Activated CD4-positive, alpha-beta memory T cell treated with anti-CD3 and anti-CD28 coated beads for 36 hours (primary cell): ENCODE data around the gene SLC25A3. TPM values are rescaled to one million over a fixed set of nuclear protein-coding genes. Genes with fewer than 3 reads are reported as not detected.
"Not testable (repeated sequence)": the region's sequence is repeated elsewhere in the genome, so short reads cannot be mapped to it uniquely, and the experiment has no call there.

Experiments
- CTCF ChIA-PET: fragments of 350-600 bp; sonication (Branson Sonifier 250); formaldehyde crosslinking; loops from one replicate; lab custom pipeline; 2021; ENCODE audit warnings: antibody characterized with exemption, inconsistent platforms; lab: Charles Lee
- POLR2A ChIA-PET: fragments of 350-600 bp; sonication (Branson Sonifier 250); formaldehyde crosslinking; loops from one replicate; lab custom pipeline; 2021; ENCODE audit warnings: antibody characterized with exemption; lab: Charles Lee
- DNase-seq: peaks from one replicate; pipeline ENCODE4 v3.0.0-alpha.2; 2020
- H3K27ac Mint-ChIP-seq: one replicate; pipeline ENCODE4 v1.8.0; 2021; ENCODE audit warnings: mixed read lengths
- H3K27me3 Mint-ChIP-seq: one replicate; pipeline ENCODE4 v1.8.0; 2021; ENCODE audit warnings: mixed read lengths
- H3K36me3 Mint-ChIP-seq: one replicate; pipeline ENCODE4 v1.8.0; 2021; ENCODE audit warnings: mixed read lengths
- H3K4me1 Mint-ChIP-seq: one replicate; pipeline ENCODE4 v1.8.0; 2021; ENCODE audit warnings: low read depth, mixed read lengths
- H3K4me3 Mint-ChIP-seq: one replicate; pipeline ENCODE4 v1.8.0; 2021; ENCODE audit warnings: mild to moderate bottlenecking, mixed read lengths
- H3K9me3 Mint-ChIP-seq: one replicate; pipeline ENCODE4 v1.8.0; 2021; ENCODE audit warnings: mixed read lengths
- intact Hi-C: fragments of 100-400 bp; cut with micrococcal nuclease; formaldehyde crosslinking; loops from one replicate; pipeline ENCODE4 v1.15.1; 2023
- total RNA-seq, 2 experiments: library from RNA; stranded (reverse); gene quantifications; one replicate each; pipeline ENCODE4 v1.2.3, GENCODE V29; 2021

Gene SLC25A3
- total RNA-seq, 2 experiments from 2014 or later = 584 to 620 TPM

GRCh38 chr12:98642801-98643200 is 49.3 kb downstream of the SLC25A3 start:
- intact Hi-C loops = loop anchor here (10.0 kb wide), 1 partner anchor 1622 kb away; the partner anchor contains the start of genes DEPDC4 and SCYL2
- H3K27me3 Mint-ChIP-seq, CTCF ChIA-PET, DNase-seq, H3K27ac Mint-ChIP-seq, H3K9me3 Mint-ChIP-seq: not testable (repeated sequence)
- Mint-ChIP-seq H3K36me3 (peaks cover 13% of the 10 kb centered on the region), H3K4me1 (peaks cover 22% of the 10 kb centered on the region), H3K4me3 (peak overlapping the region; percentile 96)
- POLR2A ChIA-PET = interaction anchor here (1.3 to 2.2 kb wide), 2 partner anchors 48 to 368 kb away, joined by 3 to 40 read pairs; partner anchors contain the start of gene SLC25A3

GRCh38 chr12:98644433-98644711 is 50.9 kb downstream of the SLC25A3 start:
- DNase-seq = no peak
- Mint-ChIP-seq H3K4me3 (peak overlapping the region; percentile 96), H3K27ac (peak overlapping the region; percentile 95), H3K4me1 (peaks cover 28% of the 10 kb centered on the region), H3K36me3 (peaks cover 15% of the 10 kb centered on the region), H3K9me3 (no peaks in the 10 kb centered on the region), H3K27me3 (no peaks in the 10 kb centered on the region)
- intact Hi-C loops = loop anchor here (1.0 to 10.0 kb wide), 5 partner anchors 51 to 1620 kb away; partner anchors contain the start of genes DEPDC4, SCYL2, SLC25A3 and TMPO
- ChIA-PET POLR2A (interaction anchor here (1.0 to 2.2 kb wide), 6 partner anchors 13 to 131 kb away, joined by 3 to 40 read pairs (median 4); partner anchors contain the start of gene SLC25A3), CTCF (interaction anchor here (0.8 to 1.6 kb wide), 5 partner anchors 52 to 153 kb away, joined by 3 to 12 read pairs (median 4); no protein-coding TSS in a partner anchor)

- H3K4me1 Mint-ChIP-seq = peaks cover 28% of the 10 kb centered on the region
- POLR2A ChIA-PET = interaction anchor here (0.9 to 2.2 kb wide), 7 partner anchors 13 to 132 kb away, joined by 3 to 40 read pairs (median 4); partner anchors contain the start of gene SLC25A3
These were observed 51.5 kb downstream of the SLC25A3 start, which contains the start of the genes APAF1 and IKBIP for GRCh38 chr12:98644712-98645571. Gene APAF1, plus strand, starts transcription at chr12:98645290. Its CDS starts 3,070 bp downstream, at chr12:98648360. Gene IKBIP, minus strand, starts transcription at chr12:98644788. Its CDS starts 87 bp downstream, at chr12:98644701.

GRCh38 chr12:98645572-98646067 is 52.1 kb downstream of the SLC25A3 start:
- Mint-ChIP-seq H3K4me1 (peaks cover 27% of the 10 kb centered on the region), H3K27ac (peak overlapping the region; percentile 76), H3K4me3 (peak overlapping the region; percentile 96), H3K27me3 (no peaks in the 10 kb centered on the region), H3K9me3 (no peaks in the 10 kb centered on the region), H3K36me3 (peaks cover 16% of the 10 kb centered on the region)
- ChIA-PET CTCF (interaction anchor here (1.2 kb wide), 1 partner anchor 79 kb away, joined by 5 read pairs; no protein-coding TSS in a partner anchor), POLR2A (interaction anchor here (0.9 to 1.3 kb wide), 3 partner anchors 42 to 52 kb away, joined by 3 to 5 read pairs (median 3); partner anchors contain the start of gene SLC25A3)
- intact Hi-C loops = loop anchor here (1.0 to 10.0 kb wide), 5 partner anchors 11 to 1619 kb away; partner anchors contain the start of genes DEPDC4 and SCYL2
- DNase-seq = no peak

More at GRCh38 chr12:98644712-98645571, 51.5 kb downstream of the SLC25A3 start, which contains the start of the genes APAF1 and IKBIP:
- intact Hi-C loops = loop anchor here (1.0 to 10.0 kb wide), 7 partner anchors 11 to 1620 kb away; partner anchors contain the start of genes DEPDC4, SCYL2, SLC25A3 and TMPO
- CTCF ChIA-PET = interaction anchor here (1.2 to 1.6 kb wide), 4 partner anchors 52 to 154 kb away, joined by 3 to 12 read pairs (median 4); no protein-coding TSS in a partner anchor
- H3K36me3 Mint-ChIP-seq = peaks cover 17% of the 10 kb centered on the region
- peak within 1 kb of the TSS; percentile 96 for H3K4me3 Mint-ChIP-seq
- H3K27ac Mint-ChIP-seq = peak within 1 kb of the TSS; percentile 95
- no peaks in the 10 kb centered on the region for H3K9me3 Mint-ChIP-seq
- H3K27me3 Mint-ChIP-seq = no peaks in the 10 kb centered on the region
- peak; percentile 98 for DNase-seq

DNA sequence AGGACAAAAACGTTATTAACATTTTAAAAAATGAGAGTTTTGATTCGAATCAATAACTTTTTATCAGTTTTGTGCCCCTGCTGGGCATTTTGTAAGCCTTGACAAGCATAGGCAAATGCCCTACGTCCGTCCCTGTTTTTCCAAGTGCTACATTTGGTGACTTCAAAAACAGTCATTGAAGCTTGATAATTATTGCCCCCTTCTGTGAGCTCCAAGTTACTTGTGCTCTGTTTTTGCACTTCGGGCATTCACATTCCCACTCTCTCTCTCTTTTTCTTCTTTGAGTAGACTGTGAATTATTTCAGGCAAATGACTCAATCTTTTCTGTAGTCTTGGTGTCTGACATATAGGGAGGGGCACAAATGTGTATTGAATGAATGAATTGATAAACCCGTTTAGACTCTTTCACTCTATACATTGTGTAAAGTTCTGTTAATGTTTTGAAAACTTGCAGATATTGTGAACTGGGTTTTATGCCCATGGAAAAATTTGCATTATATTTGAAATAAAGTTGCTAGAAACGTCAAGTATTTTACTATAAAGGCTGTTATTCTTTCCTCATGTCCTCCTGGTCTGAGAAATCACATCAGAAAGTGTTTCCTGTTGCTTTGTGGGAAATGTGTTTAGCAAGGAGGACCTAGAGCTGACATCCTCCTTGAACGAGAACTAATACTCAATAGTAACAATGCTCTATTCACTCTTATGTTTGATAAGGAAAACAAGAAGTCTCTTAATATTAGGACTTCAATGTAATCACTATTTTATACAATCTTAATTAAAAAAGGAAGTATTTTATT is 53.0 kb downstream of the SLC25A3 start:
- POLR2A ChIA-PET = interaction anchor here (0.6 to 1.3 kb wide), 4 partner anchors 50 to 220 kb away, joined by 3 to 5 read pairs (median 4); partner anchors contain the start of gene SLC25A3
- no peak for DNase-seq
- Mint-ChIP-seq H3K36me3 (peaks cover 12% of the 10 kb centered on the region), H3K27ac (no peak overlapping the region), H3K9me3 (no peaks in the 10 kb centered on the region), H3K4me3 (peak overlapping the region; percentile 96), H3K4me1 (peaks cover 21% of the 10 kb centered on the region), H3K27me3 (no peaks in the 10 kb centered on the region)
- intact Hi-C loops = loop anchor here (10.0 kb wide), 1 partner anchor 1618 kb away; the partner anchor contains the start of genes DEPDC4 and SCYL2
- CTCF ChIA-PET = interaction anchor here (1.2 kb wide), 1 partner anchor 80 kb away, joined by 5 read pairs; no protein-coding TSS in a partner anchor

DNA sequence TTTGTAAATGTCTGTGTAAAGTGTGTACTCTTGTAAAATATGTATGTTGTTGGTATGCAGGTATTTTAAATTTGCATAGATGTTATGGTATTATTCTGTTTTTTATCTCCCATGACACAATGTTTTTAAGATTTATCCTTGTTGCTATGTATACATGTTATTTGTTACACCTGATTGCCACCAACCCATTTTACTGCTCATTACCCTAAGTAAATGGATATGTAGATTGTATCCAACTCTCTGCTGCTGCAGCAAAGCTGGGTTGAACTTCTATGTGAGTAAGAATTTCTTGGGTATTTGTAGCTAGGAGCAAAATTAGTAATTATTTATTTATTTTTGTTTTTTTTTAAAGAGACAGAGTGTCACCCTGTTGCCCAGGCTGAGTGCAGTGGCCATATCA is 57.8 kb downstream of the SLC25A3 start:
- Mint-ChIP-seq H3K4me3 (no peak overlapping the region), H3K36me3 (peaks cover 7% of the 10 kb centered on the region)
- intact Hi-C loops = no loop called here

DNA sequence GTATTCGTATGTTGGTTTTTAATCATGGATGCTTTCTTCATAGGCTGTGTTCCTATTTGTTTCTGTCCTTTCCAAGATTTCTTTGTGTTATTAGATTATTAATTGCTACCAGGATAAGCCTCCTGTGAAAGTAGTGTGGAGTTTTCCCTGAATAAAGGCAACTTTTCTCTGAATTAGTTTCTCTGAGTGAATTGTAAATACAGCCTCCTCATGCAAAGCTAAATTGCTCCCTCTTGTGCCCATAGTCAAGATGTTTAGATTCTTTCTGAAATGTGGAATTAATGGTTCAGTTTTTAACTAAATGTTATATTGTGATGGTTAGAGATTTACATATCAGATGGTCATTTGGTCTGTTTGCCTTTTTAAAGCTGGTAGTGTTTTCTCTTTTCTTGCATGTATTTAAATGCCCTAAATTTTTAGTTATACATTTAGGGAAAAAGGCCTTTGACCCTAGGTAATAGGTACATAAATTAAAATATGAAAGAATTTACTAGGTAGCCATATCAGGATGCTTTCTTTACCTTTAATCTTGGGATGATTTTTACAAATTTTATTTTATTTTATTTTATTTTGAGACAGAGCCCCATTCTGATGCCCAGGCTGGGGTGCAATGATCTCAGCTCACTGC is 60.5 kb downstream of the SLC25A3 start:
- intact Hi-C loops = loop anchor here (1.0 to 2.0 kb wide), 2 partner anchors 163 to 229 kb away; no protein-coding TSS in a partner anchor
- CTCF ChIA-PET = interaction anchor here (0.7 to 2.0 kb wide), 7 partner anchors 56 to 130 kb away, joined by 3 to 17 read pairs (median 4); no protein-coding TSS in a partner anchor
- POLR2A ChIA-PET = no interaction called here
- H3K27ac Mint-ChIP-seq = no peak overlapping the region
- H3K36me3 Mint-ChIP-seq = peaks cover 9% of the 10 kb centered on the region
- H3K4me3 Mint-ChIP-seq = no peak overlapping the region
- H3K9me3 Mint-ChIP-seq = no peaks in the 10 kb centered on the region
- peaks cover 14% of the 10 kb centered on the region for H3K4me1 Mint-ChIP-seq
- no peaks in the 10 kb centered on the region for H3K27me3 Mint-ChIP-seq
- DNase-seq = no peak

More for the DNA sequence above, 57.8 kb downstream of the SLC25A3 start:
- DNase-seq = no peak
- Mint-ChIP-seq H3K27ac (no peak overlapping the region), H3K27me3 (no peaks in the 10 kb centered on the region), H3K9me3 (no peaks in the 10 kb centered on the region), H3K4me1 (peaks cover 18% of the 10 kb centered on the region)
- POLR2A ChIA-PET = no interaction called here
- CTCF ChIA-PET = interaction anchor here (1.2 to 2.0 kb wide), 3 partner anchors 84 to 227 kb away, joined by 3 to 10 read pairs (median 4); no protein-coding TSS in a partner anchor

Other genes starting within 250 kb of the SLC25A3 start
- 100 to 1,000 TPM; 371 to 375 TPM for gene TMPO, start 78.1 kb upstream of the SLC25A3 start, total RNA-seq
- 10 to 100 TPM; 24.9 to 26.2 TPM for gene IKBIP, start 51.1 kb downstream of the SLC25A3 start, total RNA-seq
- 10 to 100 TPM; 19.6 to 20.8 TPM for gene APAF1, start 51.6 kb downstream of the SLC25A3 start, total RNA-seq